ENCODE data around the gene TTC34.

DNA sequence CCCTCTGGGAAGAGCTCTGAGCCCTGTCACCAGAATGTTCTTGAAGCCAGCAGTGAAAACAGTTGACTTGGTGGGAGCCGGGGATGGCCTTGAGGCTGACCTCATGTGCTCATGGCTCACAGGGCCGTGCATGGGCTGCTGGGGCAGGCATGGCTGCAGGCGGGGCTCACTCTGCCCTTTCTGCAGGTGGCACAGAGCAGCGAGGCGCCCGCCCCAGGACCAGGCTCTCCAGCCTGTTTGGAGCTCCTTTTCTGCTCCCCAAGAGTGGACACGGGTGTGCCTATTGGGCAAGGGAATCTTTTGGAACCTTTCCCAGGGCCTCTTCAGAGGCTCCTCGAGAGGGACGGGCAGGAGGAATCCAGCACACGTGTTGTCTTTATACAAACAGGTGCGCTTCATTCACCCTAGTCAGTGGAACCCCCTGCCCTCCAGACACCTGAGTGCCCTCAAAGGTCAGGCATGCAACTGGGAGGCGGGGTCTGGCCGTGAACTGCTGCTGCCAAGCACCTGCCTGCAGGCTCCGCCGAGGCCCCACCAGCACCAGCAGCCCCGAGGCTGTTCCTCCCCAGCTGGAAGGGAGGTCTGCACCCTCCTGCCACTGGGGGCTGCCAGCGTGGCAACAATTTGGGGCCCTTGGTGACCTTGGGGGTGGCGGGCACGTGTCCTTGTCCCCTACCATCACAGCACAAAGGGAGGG lies 2.6 kb upstream of the TTC34 start:
- TF ChIP-seq, protein P1, sequence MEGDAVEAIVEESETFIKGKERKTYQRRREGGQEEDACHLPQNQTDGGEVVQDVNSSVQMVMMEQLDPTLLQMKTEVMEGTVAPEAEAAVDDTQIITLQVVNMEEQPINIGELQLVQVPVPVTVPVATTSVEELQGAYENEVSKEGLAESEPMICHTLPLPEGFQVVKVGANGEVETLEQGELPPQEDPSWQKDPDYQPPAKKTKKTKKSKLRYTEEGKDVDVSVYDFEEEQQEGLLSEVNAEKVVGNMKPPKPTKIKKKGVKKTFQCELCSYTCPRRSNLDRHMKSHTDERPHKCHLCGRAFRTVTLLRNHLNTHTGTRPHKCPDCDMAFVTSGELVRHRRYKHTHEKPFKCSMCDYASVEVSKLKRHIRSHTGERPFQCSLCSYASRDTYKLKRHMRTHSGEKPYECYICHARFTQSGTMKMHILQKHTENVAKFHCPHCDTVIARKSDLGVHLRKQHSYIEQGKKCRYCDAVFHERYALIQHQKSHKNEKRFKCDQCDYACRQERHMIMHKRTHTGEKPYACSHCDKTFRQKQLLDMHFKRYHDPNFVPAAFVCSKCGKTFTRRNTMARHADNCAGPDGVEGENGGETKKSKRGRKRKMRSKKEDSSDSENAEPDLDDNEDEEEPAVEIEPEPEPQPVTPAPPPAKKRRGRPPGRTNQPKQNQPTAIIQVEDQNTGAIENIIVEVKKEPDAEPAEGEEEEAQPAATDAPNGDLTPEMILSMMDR (IDR thresholded peaks at IDR 0.05 in 4 of 5, conservative IDR thresholded peaks at IDR 0.05 in 1 of 5): no peak
- TF ChIP-seq POLR2A (IDR thresholded peaks at IDR 0.05): no peak
